ENCODE data around the gene PCAT7. TPM values are rescaled to one million over a fixed set of nuclear protein-coding genes. Genes with fewer than 3 reads are reported as not detected.

PCAT7 gene
- total RNA-seq, 1 donor from 2014 or later, result not detected

- H3K4me3 ChIP-seq (ENCODE audit: low read depth, low read length), result no peak overlapping the region
- DNase-seq (ENCODE audit: low read depth), result no peak
- TF ChIP-seq, protein P1, sequence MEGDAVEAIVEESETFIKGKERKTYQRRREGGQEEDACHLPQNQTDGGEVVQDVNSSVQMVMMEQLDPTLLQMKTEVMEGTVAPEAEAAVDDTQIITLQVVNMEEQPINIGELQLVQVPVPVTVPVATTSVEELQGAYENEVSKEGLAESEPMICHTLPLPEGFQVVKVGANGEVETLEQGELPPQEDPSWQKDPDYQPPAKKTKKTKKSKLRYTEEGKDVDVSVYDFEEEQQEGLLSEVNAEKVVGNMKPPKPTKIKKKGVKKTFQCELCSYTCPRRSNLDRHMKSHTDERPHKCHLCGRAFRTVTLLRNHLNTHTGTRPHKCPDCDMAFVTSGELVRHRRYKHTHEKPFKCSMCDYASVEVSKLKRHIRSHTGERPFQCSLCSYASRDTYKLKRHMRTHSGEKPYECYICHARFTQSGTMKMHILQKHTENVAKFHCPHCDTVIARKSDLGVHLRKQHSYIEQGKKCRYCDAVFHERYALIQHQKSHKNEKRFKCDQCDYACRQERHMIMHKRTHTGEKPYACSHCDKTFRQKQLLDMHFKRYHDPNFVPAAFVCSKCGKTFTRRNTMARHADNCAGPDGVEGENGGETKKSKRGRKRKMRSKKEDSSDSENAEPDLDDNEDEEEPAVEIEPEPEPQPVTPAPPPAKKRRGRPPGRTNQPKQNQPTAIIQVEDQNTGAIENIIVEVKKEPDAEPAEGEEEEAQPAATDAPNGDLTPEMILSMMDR (conservative IDR thresholded peaks at IDR 0.05; ENCODE audit: low read depth, low read length), result no peak
Measured at GRCh38 chr9:94525396-94526035, 29.4 kb upstream of the PCAT7 start.

DNA sequence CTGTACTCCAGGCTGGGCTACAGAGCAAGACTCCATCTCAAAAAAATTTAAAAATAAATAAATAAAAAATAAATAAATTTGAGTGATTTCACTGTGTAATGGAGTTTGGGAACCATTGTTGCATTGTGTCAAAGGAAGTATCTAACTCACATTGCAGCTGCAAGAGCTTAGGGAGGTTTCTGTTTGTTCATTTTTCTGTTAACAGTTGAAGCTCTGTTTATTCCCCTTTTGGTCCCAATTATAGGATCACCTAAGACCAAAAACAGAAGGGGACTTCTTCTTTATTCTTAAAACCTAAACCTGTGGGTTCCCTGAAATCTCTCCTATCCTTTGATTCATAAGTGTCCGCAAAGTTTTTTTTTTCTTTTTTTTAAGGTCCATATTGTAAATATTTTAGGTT is 28.6 kb upstream of the PCAT7 start:
- TF ChIP-seq, protein P1 (conservative IDR thresholded peaks at IDR 0.05; ENCODE audit: low read depth, low read length), result no peak
- no peak for DNase-seq (ENCODE audit: low read depth)
- H3K4me3 ChIP-seq (ENCODE audit: low read depth, low read length), result no peak overlapping the region

DNA sequence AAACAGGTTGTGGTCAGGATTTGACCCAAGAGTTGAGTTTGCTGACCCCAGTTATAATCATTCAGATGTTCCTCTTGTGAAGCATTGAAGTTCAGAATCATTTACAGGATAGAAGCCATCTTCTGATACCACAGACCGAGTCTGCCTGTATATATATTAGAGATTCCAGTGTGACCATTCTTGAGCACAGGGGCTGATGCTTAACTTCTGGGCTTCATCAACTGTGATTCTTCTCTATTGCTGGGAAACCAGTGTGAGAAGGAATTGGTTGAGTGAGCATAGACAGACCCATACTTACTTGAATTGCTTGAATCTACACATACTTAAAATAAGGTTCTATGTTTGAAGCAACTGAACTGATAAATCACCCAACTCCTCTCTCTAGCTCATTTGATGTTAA is 27.9 kb upstream of the PCAT7 start:
- no peak for DNase-seq (ENCODE audit: low read depth)
- TF ChIP-seq, protein P1 (conservative IDR thresholded peaks at IDR 0.05; ENCODE audit: low read depth, low read length), result no peak
- no peak overlapping the region for H3K4me3 ChIP-seq (ENCODE audit: low read depth, low read length)

- H3K4me3 ChIP-seq (ENCODE audit: low read depth, low read length), result no peak overlapping the region
- DNase-seq (ENCODE audit: low read depth), result no peak
- TF ChIP-seq, protein P1 (conservative IDR thresholded peaks at IDR 0.05; ENCODE audit: low read depth, low read length), result no peak
Measured at GRCh38 chr9:94528886-94529285, 26.0 kb upstream of the PCAT7 start.

GRCh38 chr9:94533155-94533554 is 21.7 kb upstream of the PCAT7 start:
- TF ChIP-seq, protein P1 (conservative IDR thresholded peaks at IDR 0.05; ENCODE audit: low read depth, low read length), result no peak
- no peak for DNase-seq (ENCODE audit: low read depth)
- no peak overlapping the region for H3K4me3 ChIP-seq (ENCODE audit: low read depth, low read length)

- TF ChIP-seq, protein P1 (conservative IDR thresholded peaks at IDR 0.05; ENCODE audit: low read depth, low read length), result no peak
- no peak for DNase-seq (ENCODE audit: low read depth)
- no peak overlapping the region for H3K4me3 ChIP-seq (ENCODE audit: low read depth, low read length)
Measured at GRCh38 chr9:94533601-94534000, 21.3 kb upstream of the PCAT7 start.

- no peak for DNase-seq (ENCODE audit: low read depth)
- TF ChIP-seq, protein P1 (conservative IDR thresholded peaks at IDR 0.05; ENCODE audit: low read depth, low read length), result no peak
- no peak overlapping the region for H3K4me3 ChIP-seq (ENCODE audit: low read depth, low read length)
Measured at GRCh38 chr9:94534901-94535300, 20.0 kb upstream of the PCAT7 start.

Measured in epithelial cell of proximal tubule (primary cell).